GM12878 (cell line): Measurements from ENCODE around the gene ZBTB24. TPM values are rescaled to one million over a fixed set of nuclear protein-coding genes. Genes with fewer than 3 reads are reported as not detected.
A peak's percentile ranks its signal among the peaks of the same experiment; 100 is the strongest.

Experiments used
- BMI1 ChIP-seq: fragments of 450-650 bp; IDR thresholded peaks from 2 replicates; pipeline ENCODE4 v1.6.1; 2016; ENCODE audit warnings: mild to moderate bottlenecking, moderate library complexity, borderline replicate concordance
- CBX5 ChIP-seq: sonication (generic); IDR thresholded peaks from 2 replicates; pipeline ENCODE4 v1.6.1; 2016; ENCODE audit warnings: low read depth, moderate library complexity, mild to moderate bottlenecking, inconsistent platforms
- CREB1 ChIP-seq: IDR thresholded peaks from 2 replicates; pipeline ENCODE4 v1.6.1; 2012; ENCODE audit warnings: low read depth, mild to moderate bottlenecking, inconsistent platforms
- CUX1 ChIP-seq: IDR thresholded peaks from 2 replicates; pipeline ENCODE4 v1.6.1; 2012; ENCODE audit warnings: improper control_type of control experiment, low read depth, low read length; ENCODE audit not compliant: insufficient replicate concordance
- E2F4 ChIP-seq: IDR thresholded peaks from 2 replicates; pipeline ENCODE4 v1.6.1; 2012; ENCODE audit warnings: low read depth, low read length, improper control_type of control experiment
- EGR1 ChIP-seq, 2 experiments: IDR thresholded peaks; 1 replicate in 1 of 2; 2 replicates in 1 of 2; pipeline ENCODE4 v1.6.1; 2011 to 2012; ENCODE audit warnings: low read depth in 2 of 2, low read length in 2 of 2, borderline replicate concordance in 1 of 2, mild to moderate bottlenecking in 1 of 2, moderate library complexity in 1 of 2
- ELK1 ChIP-seq: IDR thresholded peaks from 2 replicates; pipeline ENCODE4 v1.6.1; 2012; ENCODE audit warnings: low read depth, low read length, improper control_type of control experiment
- ETV6 ChIP-seq, 2 experiments: fragments of 450-650 bp in 1 of 2; IDR thresholded peaks in 1 of 2; conservative IDR thresholded peaks in 1 of 2; 2 replicates each; pipeline ENCODE4 v1.6.1; 2014; ENCODE audit warnings: antibody characterized with exemption in 1 of 2, borderline replicate concordance in 1 of 2, low read depth in 1 of 2, mild to moderate bottlenecking in 1 of 2, moderate library complexity in 1 of 2
- HDGF ChIP-seq: fragments of 450-650 bp; IDR thresholded peaks from 2 replicates; pipeline ENCODE4 v1.6.1; 2016; ENCODE audit warnings: antibody characterized with exemption
- LARP7 ChIP-seq: fragments of 450-650 bp; IDR thresholded peaks from 2 replicates; pipeline ENCODE4 v1.6.1; 2017; ENCODE audit warnings: mild to moderate bottlenecking
- NBN ChIP-seq: fragments of 450-650 bp; IDR thresholded peaks from 2 replicates; pipeline ENCODE4 v1.6.1; 2016
- NFYB ChIP-seq: IDR thresholded peaks from 2 replicates; pipeline ENCODE4 v1.6.1; 2011; ENCODE audit warnings: low read depth, mild to moderate bottlenecking, low read length, improper control_type of control experiment, moderate library complexity; ENCODE audit not compliant: insufficient read depth
- RB1 ChIP-seq: fragments of 450-650 bp; formaldehyde crosslinking; IDR thresholded peaks from 2 replicates; pipeline ENCODE4 v1.6.1; 2017; ENCODE audit warnings: mild to moderate bottlenecking, borderline replicate concordance
- RUNX3 ChIP-seq: IDR thresholded peaks from 2 replicates; pipeline ENCODE4 v1.6.1; 2012; ENCODE audit warnings: low read length, inconsistent platforms
- USF1 ChIP-seq: IDR thresholded peaks from 2 replicates; pipeline ENCODE4 v1.6.1; 2011; ENCODE audit warnings: borderline replicate concordance, low read depth, mild to moderate bottlenecking, moderate library complexity, mixed read lengths, low read length; ENCODE audit not compliant: insufficient read depth; ENCODE audit errors: extremely low read length
- ZNF687 ChIP-seq: fragments of 450-650 bp; IDR thresholded peaks from 2 replicates; pipeline ENCODE4 v1.6.1; 2017; ENCODE audit warnings: mild to moderate bottlenecking, moderate library complexity
- polyA plus RNA-seq, 11 experiments: library from polyadenylated mRNA; depleted of rRNA in 4 of 11; unstranded in 6 of 11; stranded (reverse) in 5 of 11; fragments of >200 nt; fragmentation: Nextera tagmentation in 4 of 11; fragmentation: Illumina TruSeq in 1 of 11; extraction: Ambion mirVana in 4 of 11; extraction: Trizol in 1 of 11; gene quantifications; 1 replicate in 1 of 11; 2 replicates in 10 of 11; pipeline versions ENCODE4 v1.2.1 to v1.2.3, GENCODE V29; 2011 to 2016; ENCODE audit warnings: inconsistent platforms in 2 of 11, missing spikeins in 2 of 11, low read depth in 1 of 11
- total RNA-seq, 4 experiments: library from RNA; depleted of rRNA in 3 of 4; stranded (reverse); fragments of >200 nt in 3 of 4; fragmentation: Illumina TruSeq in 1 of 4; extraction: Trizol in 1 of 4; gene quantifications; 2 replicates each; pipeline versions ENCODE4 v1.2.1 to v1.2.3, GENCODE V29; 2013 to 2021

ZBTB24 gene
- total and polyA plus RNA-seq, 10 of the 15 experiments (the other 5 are each of a cell fraction or from before 2014, with no cell fraction given), result 2.9 to 17.7 (median 8.5) TPM

GRCh38 chr6:109455437-109456110 is 27.4 kb downstream of the ZBTB24 start, which contains the start of gene MICAL1 (continued):
- TF ChIP-seq ZNF687, result no peak
- no peak for TF ChIP-seq CBX5
- peak in 1 of 2 experiments; percentile 71; a peak in 1 of 3 replicates for TF ChIP-seq EGR1 (IDR thresholded peaks at IDR 0.05; ENCODE audit: borderline replicate concordance in 1 of 2, low read depth in 2 of 2, low read length in 2 of 2)
- no peak for TF ChIP-seq E2F4
- TF ChIP-seq CREB1, result peak; percentile 44; the same call in 1 of the 2 replicates
- TF ChIP-seq NFYB, result no peak
- TF ChIP-seq USF1, result no peak
- TF ChIP-seq RUNX3, result peak; percentile 86
- no peak for TF ChIP-seq BMI1
- TF ChIP-seq ETV6 (conservative IDR thresholded peaks at IDR 0.05 in 1 of 2, IDR thresholded peaks at IDR 0.05 in 1 of 2; ENCODE audit: borderline replicate concordance in 1 of 2, low read depth in 1 of 2), result peak in 1 of 2 experiments; percentile 69; a peak in 2 of 4 replicates
- peak; percentile 9 for TF ChIP-seq NBN
- TF ChIP-seq ELK1, result no peak
- TF ChIP-seq HDGF, result peak; percentile 51; the same call in 1 of the 2 replicates
- TF ChIP-seq LARP7, result peak; percentile 8; the same call in 1 of the 2 replicates
- TF ChIP-seq CUX1, result no peak
- no peak for TF ChIP-seq RB1
